Neural cell (in vitro differentiated cells): ENCODE measurements around the gene PCP2.

Experiments used
- CTCF ChIP-seq: fragments of 450-650 bp; IDR thresholded peaks from 2 replicates; pipeline ENCODE4 v1.5.1; 2014; ENCODE audit warnings: antibody characterized with exemption, mild to moderate bottlenecking, moderate library complexity; ENCODE audit not compliant: poor library complexity, severe bottlenecking
- EP300 ChIP-seq: fragments of 450-650 bp; conservative IDR thresholded peaks from 2 replicates; pipeline ENCODE4 v1.6.1; 2014; ENCODE audit warnings: antibody characterized with exemption, mild to moderate bottlenecking, moderate library complexity; ENCODE audit not compliant: poor library complexity, severe bottlenecking
- EZH2 ChIP-seq: fragments of 200-600, 300-800 bp; shearing (Covaris generic), sonication (generic); IDR thresholded peaks from 2 replicates; pipeline ENCODE4 v1.6.1; 2014; ENCODE audit warnings: antibody characterized with exemption, low read length, borderline replicate concordance, mild to moderate bottlenecking; ENCODE audit not compliant: insufficient read depth, poor library complexity, severe bottlenecking
- MXI1 ChIP-seq: fragments of 450-650 bp; conservative IDR thresholded peaks from 2 replicates; pipeline ENCODE4 v1.6.1; 2014; ENCODE audit warnings: antibody characterized with exemption, mild to moderate bottlenecking; ENCODE audit not compliant: poor library complexity, severe bottlenecking
- POLR2AphosphoS5 ChIP-seq: IDR thresholded peaks from 2 replicates; pipeline ENCODE4 v1.6.1; 2012
- SMC3 ChIP-seq: fragments of 450-650 bp; conservative IDR thresholded peaks from 2 replicates; pipeline ENCODE4 v1.6.1; 2014; ENCODE audit warnings: antibody characterized with exemption, mild to moderate bottlenecking, moderate library complexity; ENCODE audit not compliant: poor library complexity
- TF ChIP-seq, protein P1 (sequence below): IDR thresholded peaks from 2 replicates; pipeline ENCODE4 v1.6.1; 2012; ENCODE audit warnings: borderline replicate concordance

DNA sequence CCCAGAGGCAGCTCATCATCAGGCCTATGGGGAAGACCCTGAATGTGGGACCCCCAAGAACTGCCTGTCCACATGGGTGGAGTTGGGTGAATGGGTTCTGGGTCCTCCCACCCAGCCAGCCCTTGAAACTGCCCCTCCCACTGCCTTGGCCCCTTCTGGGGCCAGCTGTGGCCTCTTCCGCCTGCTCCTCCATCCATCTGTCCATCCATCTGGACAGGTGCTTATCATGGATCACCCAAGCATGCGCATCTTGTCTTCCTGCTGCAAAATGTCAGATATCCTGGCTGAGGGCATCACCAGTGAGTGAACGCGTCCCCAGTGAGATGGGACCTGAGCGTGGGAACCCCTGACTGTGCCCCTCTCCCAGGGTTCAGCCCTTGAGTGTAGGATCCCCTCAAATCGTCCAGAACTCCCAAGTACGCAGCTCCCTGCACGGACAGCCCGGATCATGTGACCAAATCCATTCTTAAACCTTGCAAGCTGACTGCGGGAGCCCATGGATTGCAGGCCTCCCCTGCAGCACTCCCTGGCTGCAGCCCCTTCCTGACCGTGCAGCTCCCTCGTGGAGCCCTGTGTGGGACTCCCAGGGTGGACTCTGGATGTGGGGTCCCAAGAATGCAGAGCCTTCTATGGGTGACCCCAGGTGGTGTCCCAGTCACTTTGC lies 5.4 kb upstream of the PCP2 start:
- TF ChIP-seq CTCF = no peak
- no peak for TF ChIP-seq EZH2
- no peak for TF ChIP-seq SMC3
- TF ChIP-seq EP300 = no peak
- TF ChIP-seq POLR2AphosphoS5 = no peak
- no peak for TF ChIP-seq MXI1
- TF ChIP-seq, protein P1, sequence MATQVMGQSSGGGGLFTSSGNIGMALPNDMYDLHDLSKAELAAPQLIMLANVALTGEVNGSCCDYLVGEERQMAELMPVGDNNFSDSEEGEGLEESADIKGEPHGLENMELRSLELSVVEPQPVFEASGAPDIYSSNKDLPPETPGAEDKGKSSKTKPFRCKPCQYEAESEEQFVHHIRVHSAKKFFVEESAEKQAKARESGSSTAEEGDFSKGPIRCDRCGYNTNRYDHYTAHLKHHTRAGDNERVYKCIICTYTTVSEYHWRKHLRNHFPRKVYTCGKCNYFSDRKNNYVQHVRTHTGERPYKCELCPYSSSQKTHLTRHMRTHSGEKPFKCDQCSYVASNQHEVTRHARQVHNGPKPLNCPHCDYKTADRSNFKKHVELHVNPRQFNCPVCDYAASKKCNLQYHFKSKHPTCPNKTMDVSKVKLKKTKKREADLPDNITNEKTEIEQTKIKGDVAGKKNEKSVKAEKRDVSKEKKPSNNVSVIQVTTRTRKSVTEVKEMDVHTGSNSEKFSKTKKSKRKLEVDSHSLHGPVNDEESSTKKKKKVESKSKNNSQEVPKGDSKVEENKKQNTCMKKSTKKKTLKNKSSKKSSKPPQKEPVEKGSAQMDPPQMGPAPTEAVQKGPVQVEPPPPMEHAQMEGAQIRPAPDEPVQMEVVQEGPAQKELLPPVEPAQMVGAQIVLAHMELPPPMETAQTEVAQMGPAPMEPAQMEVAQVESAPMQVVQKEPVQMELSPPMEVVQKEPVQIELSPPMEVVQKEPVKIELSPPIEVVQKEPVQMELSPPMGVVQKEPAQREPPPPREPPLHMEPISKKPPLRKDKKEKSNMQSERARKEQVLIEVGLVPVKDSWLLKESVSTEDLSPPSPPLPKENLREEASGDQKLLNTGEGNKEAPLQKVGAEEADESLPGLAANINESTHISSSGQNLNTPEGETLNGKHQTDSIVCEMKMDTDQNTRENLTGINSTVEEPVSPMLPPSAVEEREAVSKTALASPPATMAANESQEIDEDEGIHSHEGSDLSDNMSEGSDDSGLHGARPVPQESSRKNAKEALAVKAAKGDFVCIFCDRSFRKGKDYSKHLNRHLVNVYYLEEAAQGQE = no peak
